Retinal pigment epithelial cell (primary cell): ENCODE results near the gene DNAH14.

Source experiments
- DNase-seq: peaks from one replicate; pipeline ENCODE4 v3.0.0-alpha.2; 2010; ENCODE audit warnings: low read depth
- H3K4me3 ChIP-seq: 2 replicates; pipeline ENCODE4 v1.5.1; 2011; ENCODE audit warnings: mild to moderate bottlenecking, low read length, control low read depth, moderate library complexity
- TF ChIP-seq, protein P1 (sequence below): conservative IDR thresholded peaks from 2 replicates; pipeline ENCODE4 v1.5.1; 2011; ENCODE audit warnings: low read depth, low read length, control low read depth, inconsistent platforms

The DNAH14 gene

GRCh38 chr1:225430301-225430700 is 500.8 kb downstream of the DNAH14 start:
- H3K4me3 ChIP-seq = no peak overlapping the region
- DNase-seq = no peak
- TF ChIP-seq, protein P1, sequence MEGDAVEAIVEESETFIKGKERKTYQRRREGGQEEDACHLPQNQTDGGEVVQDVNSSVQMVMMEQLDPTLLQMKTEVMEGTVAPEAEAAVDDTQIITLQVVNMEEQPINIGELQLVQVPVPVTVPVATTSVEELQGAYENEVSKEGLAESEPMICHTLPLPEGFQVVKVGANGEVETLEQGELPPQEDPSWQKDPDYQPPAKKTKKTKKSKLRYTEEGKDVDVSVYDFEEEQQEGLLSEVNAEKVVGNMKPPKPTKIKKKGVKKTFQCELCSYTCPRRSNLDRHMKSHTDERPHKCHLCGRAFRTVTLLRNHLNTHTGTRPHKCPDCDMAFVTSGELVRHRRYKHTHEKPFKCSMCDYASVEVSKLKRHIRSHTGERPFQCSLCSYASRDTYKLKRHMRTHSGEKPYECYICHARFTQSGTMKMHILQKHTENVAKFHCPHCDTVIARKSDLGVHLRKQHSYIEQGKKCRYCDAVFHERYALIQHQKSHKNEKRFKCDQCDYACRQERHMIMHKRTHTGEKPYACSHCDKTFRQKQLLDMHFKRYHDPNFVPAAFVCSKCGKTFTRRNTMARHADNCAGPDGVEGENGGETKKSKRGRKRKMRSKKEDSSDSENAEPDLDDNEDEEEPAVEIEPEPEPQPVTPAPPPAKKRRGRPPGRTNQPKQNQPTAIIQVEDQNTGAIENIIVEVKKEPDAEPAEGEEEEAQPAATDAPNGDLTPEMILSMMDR = no peak

GRCh38 chr1:225431081-225431863 is 501.8 kb downstream of the DNAH14 start:
- TF ChIP-seq, protein P1 = no peak
- H3K4me3 ChIP-seq = no peak overlapping the region
- DNase-seq = no peak

DNA sequence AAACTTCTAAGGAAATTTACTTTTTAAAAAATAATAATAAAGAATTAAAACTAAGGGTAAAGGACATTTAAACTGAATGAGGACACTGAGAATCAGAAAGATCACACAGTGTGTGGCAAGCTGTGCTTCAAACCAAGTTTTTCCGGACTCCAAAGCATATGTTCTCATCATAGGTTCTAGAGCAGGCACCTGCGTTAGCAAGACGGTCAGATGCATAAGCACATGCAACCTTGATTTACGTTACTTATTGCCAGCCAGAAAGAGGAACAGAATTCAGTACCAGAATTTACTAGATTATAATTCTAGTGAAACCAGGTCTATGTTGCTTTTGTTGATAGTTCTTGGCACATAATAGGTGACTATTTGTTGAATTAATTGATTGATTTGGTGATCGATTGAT is 504.6 kb downstream of the DNAH14 start:
- DNase-seq = no peak
- H3K4me3 ChIP-seq = no peak overlapping the region
- TF ChIP-seq, protein P1 = no peak

- no peak for DNase-seq
- TF ChIP-seq, protein P1 = no peak
- no peak overlapping the region for H3K4me3 ChIP-seq
Observed at GRCh38 chr1:225435076-225435475, 505.6 kb downstream of the DNAH14 start.

GRCh38 chr1:225435487-225435886 is 506.0 kb downstream of the DNAH14 start:
- TF ChIP-seq, protein P1 = no peak
- no peak overlapping the region for H3K4me3 ChIP-seq
- no peak for DNase-seq

DNA sequence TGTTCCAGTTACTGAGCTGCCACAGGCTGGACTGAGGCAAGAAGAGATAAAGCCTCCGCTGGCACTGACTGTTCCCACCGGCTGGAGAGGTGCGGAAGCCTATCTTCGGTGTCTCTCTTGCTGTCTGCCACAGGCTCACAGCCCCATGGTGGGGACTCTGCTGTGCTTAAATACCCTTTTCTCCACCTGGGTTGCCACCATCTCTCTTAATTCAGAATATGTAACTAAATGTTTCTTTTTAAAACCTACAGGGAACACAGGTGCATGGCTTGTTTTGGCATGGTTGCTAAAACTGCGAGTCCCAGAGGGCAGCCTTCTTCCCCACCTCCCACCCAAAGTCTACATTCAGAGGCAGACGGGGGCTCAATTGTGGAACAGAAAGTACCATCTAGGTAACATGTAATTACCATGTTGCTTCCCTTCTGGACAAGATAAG is 506.5 kb downstream of the DNAH14 start:
- TF ChIP-seq, protein P1 = no peak
- H3K4me3 ChIP-seq = no peak overlapping the region
- no peak for DNase-seq
